IPS-11a (cell line): ENCODE data around the gene TRIM37.

ENCODE experiments used
- H3K4me3 ChIP-seq: one replicate; pipeline ENCODE4 v1.5.1; 2013; ENCODE audit warnings: low read depth, low read length, control low read depth

TRIM37 gene

DNA sequence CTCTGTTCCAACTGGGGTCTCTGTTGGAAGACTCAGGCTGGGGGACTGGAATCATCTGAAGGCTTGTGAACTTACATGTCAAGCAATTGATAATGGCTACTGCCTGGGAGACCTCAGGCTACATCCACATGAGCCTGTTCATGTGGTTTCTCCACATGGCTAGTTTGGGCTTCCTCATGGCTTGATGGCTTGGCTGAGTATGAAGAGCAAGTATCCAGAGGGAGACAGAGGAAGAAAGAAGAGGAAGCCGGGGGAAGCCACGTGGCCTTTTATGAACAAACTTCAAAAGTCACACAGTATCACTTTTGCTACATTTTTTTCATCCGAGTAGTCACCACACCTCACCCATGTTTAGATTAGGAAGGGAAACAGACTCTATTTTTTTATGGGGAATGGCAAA lies 158.9 kb downstream of the TRIM37 start:
- H3K4me3 ChIP-seq, result no peak overlapping the region

DNA sequence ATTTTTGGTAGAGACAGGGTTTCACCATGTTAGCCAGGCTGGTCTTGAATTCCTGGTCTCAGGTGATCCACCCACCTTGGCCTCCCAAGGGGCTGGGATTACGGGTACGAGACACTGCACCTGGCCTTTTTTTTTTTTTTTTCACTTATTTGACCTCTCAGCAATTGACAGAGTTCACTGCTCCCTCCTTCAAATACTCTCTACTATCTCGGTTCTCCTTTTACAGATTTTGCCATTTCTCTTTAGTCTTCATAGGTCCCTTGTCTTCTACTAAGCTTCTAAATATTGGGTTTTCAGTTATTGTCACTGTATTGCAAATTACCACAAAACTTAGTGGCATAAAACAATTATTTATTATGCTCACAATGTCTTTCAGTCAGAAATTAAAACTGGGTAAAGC lies 159.3 kb downstream of the TRIM37 start:
- H3K4me3 ChIP-seq, result no peak overlapping the region

GRCh38 chr17:58944166-58944565 lies 162.5 kb downstream of the TRIM37 start:
- H3K4me3 ChIP-seq, result no peak overlapping the region

GRCh38 chr17:58936295-58936694 lies 170.4 kb downstream of the TRIM37 start:
- no peak overlapping the region for H3K4me3 ChIP-seq

DNA sequence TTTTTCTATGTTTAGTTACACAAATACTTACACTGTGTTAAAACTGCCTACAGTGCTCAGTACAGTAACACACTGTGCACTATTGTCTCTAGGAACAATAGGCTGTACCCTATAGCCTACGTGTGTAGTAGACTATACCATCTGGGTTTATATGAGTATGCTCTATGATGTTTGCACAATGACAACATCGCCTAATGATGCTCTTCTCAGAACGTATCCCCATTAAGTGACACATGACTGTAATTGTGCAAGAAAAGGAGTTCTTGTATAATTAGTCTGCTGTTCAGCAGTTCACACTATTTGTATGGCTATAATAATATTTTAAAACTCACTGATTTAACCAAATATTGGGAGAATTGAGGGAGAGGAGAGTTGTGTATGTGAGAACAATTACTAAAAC lies 173.7 kb downstream of the TRIM37 start:
- no peak overlapping the region for H3K4me3 ChIP-seq
